ENCODE measurements around the gene COL25A1.
"Not testable (repeated sequence)": the region's sequence is repeated elsewhere in the genome, so short reads cannot be mapped to it uniquely, and the experiment has no call there.

The COL25A1 gene

DNA sequence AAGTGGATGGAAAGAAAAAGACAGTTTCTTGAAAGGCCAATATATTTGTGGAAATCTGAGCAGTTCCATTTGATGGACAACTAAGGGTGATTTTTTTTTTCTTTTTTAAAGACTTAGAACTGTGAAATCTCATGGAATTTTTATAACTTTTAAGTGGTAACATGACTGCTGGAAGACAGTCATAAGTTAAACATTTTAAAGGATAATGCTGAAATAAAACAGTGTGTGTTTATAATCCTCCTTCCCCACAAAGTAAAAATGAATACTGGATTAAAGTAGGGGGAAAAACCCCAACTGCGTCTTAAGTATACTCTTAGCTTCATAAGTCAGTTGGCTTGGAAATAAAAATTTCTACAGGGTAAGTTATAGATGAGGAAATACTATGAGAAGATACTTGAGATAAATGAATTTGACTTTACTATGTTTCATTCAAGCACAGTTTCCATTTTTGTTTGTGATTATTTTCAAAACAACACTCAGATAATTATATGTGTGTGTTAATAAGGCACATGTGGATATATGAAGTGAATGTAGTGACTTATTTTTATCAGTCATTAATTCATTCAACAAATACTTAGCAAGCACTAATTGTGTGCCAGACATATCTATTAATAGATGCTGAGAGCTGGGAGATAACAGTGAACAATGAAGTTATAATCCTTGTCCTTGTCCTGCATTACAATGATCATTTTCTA lies 410.4 kb downstream of the COL25A1 start:
- no peak for DNase-seq

DNA sequence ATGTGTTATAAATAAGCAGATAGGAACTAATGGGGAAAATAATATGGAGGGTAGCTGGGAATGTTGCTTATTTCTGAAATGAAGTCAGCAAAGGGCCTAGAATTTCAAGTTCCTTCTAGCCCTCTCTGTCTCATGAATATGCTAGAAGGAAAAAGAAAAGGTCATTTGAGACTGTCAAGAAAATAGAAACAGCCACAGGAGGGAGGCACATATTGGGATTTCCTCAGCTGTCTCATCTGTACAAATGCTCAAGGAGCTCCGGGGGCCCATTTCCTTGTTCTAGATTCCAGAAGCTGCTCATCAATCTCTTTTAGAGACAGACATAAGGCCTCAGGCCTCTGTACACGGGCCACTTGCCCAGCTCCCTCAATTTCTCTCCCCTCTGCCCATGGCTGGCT lies 412.0 kb downstream of the COL25A1 start:
- DNase-seq, result no peak

DNA sequence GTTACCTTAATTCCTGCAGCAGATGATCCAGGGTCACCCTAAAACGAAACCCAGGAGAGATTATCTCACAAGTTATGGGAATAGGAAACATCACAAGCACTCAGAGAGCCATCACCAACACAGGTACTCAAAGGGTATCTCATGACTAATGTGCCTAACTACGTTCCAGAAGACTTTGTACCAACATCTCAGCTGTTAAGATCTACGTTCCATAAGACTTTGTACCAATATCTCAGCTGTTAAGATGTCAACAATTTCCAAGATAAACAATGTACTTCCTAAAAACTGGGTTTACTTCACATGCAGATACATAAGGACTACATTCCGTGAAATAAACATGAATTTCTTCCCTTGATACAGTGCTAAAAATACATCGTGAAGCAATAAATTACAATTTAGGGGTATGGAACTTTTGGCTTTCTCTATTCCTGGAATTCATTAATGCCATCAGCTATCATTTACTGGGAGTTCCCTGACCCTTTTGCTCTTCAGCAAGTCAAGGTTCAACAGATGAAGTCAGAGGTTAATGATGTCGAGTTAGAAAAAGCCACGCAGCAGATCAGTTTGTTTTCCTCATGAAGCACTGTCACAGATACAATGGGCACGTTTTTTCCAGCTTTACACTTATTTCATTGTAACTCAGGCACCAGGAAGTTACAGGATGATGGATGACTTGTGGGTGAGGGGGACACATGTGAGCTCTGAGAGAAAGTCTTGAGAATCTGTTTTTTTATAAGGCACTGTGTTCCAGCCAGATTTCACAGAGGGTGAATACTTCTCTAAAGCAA lies 412.6 kb downstream of the COL25A1 start:
- no peak for DNase-seq

DNA sequence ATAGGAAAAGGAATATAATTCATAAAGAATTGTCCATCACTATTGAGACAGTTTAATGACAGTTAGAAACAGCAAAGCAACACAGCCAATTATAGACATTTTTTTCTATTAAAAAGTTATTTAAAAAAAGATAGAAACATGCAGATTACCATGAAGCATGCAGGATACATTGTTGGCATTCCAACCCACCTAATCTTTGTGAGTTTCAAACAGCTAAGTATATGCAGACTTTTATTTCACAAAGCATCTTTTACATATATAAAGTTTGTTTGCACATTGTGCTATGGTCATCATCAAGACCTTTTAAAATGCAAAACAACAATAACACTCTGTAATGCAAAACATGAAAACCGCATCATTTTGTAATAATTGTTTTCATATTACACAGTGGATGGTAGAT lies 413.7 kb downstream of the COL25A1 start:
- DNase-seq, result no peak

DNA sequence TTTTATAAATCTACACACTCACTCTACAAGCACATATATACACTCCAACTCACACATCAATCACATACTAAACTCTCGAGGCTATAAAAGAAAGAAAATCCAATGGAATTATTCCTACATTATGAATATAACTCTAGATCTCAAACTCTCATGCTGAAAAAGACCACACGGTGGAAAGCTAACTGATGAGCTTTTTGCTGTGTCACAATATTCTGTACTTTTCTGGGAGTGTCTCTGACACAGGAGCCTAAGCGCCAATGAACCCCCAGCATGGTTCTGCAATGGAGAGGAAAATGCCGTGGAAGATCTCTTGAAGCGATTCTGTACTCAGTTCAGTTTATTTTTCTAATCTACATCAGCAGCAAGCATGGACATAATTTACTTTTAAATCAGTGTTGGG lies 415.4 kb downstream of the COL25A1 start:
- DNase-seq, result no peak

DNA sequence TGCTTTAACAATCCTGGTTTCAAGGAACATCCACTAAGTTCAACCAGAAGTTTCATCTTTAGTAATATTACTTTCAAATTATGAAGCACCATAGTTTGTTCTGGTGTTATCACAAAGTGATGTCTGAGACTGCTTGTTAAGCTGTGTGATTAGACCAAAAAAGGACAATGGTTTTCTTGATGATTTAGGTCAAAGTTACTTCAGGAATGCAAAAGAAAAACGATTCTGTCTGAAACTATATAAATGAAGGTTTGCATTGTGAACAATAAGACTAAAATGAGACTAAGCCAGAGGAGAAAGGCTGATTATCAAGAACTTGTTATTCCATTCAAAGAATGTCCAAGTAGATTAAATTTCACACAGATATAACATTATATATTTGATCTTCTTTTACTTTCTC lies 417.2 kb downstream of the COL25A1 start:
- no peak for DNase-seq

DNA sequence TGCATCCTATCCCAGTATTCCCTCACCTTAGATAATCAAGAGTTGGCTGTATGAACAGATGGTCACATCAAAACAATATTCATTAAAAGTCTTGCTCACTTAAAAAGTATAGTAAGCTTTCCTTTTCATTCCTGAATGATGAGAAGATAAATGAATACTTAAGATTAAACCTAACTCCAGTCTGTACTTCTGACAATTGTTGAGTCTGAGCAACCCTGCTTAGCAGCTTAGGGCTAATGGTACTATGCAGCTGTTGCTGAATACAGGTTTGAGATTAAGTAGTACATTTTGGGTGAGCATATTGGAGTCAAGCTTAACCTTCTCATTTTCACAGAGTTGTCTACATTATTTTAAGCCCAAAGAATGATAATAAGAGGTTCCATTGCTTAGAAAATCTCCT lies 417.9 kb downstream of the COL25A1 start:
- DNase-seq, result no peak

DNA sequence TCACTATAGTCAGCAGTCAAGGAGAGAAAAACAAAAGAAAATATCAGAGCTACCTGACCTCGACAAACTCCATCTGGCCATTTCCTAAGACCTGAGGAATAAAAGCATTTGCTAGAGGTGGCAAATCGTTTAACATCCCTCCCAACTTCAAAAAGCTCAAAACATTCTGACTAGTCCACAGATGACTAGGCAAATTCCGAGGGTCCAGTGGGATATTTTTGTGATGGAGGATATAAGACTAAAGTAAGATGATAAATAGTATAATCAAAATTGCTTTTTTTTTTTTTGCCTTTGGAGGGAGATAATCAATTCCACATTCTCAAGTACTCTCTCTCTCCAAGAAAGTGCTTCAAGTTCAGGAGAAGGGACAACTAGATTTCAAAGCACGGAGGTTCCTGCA lies 420.5 kb downstream of the COL25A1 start:
- no peak for DNase-seq

DNA sequence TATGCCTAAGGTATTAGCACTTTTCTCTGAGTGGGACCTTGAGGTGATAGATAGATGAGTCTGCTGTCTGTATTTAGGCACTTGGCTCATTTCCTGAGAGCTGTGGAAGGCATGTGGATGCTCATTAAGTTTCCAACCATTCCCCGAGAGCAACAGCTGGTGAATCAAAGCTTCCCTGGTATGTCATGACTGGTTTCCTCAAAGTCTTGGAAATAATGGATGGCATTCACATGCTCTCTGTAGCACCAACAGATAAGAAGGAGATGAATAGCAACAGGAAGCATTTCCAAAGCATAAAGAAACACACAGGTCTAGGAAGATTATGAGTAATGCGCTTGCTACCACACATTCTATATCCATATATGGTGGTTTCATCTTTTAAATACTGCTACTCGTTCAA lies 421.3 kb downstream of the COL25A1 start:
- DNase-seq, result no peak

DNA sequence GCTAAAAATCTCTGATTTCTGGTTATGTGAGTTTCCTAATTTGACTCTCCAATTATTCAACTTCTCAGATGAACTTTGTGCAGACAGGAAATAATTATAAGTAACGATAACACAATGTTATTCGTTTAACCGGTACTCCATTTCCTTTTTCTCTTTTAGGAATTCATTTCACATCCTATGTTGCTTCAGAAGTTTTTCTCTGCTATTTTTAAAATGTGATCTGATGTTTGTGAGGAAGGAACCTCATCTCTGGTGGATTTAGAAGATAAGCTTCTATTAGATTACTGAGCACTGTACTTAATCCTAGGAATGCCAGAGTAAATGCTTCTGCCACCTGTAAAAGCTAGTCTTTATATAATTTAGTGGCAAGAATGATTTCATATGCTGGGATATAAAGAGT lies 423.7 kb downstream of the COL25A1 start:
- no peak for DNase-seq

DNA sequence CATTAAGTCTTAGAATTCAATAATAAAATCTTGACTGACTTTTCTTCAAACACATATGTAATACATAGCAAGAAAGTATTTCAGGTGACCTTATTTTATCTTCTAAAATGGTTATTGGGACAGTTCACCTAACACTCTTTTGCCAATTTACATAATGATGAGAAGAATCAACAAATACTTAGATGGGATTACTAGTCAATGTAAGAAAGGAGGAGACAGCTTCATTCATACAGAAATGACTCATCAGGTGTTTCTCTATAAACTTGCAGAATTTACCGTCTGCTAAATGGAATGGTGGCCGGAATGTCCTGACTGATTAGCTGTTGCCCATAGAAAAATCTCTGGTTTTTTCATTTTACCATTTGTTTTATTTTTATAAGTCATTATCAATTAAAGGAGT lies 424.6 kb downstream of the COL25A1 start:
- DNase-seq, result no peak

DNA sequence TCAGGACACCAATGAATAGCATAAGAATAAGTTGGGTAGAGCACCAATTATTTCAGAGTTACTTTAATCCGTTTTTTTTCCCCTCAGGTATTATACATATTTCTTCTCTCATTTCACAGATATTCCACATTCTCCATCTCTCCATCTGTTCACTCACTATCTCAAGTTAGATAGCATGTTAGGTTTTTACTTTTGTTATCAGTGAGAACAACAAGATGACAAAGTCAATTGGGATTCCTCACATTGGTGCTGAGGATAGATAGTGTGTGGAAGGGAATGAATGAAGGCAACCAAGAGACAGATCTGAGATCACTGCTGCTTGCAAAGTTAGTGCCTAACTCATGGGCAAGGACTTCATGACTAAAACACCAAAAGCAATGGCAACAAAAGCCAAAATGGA lies 427.7 kb downstream of the COL25A1 start:
- DNase-seq, result no peak

DNA sequence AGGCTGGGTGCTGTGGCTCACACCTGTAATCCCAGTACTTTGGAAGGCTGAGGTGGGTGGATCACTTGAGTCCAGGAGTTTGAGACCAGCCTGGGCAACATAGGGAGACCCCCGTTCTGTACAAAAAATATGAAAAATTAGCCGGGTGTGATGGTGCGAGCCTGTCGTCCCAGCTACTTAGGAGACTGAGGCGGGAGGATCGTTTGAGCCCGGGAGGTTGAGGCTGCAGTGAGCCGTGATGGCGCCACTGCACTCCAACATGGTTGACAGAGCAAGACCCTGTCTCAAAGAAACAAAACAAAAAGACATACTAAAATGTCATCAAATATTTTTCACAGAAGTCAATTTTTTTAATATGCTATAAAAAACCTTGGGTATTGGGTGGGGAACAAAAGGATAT lies 432.5 kb downstream of the COL25A1 start:
- DNase-seq, result not testable (repeated sequence)

DNA sequence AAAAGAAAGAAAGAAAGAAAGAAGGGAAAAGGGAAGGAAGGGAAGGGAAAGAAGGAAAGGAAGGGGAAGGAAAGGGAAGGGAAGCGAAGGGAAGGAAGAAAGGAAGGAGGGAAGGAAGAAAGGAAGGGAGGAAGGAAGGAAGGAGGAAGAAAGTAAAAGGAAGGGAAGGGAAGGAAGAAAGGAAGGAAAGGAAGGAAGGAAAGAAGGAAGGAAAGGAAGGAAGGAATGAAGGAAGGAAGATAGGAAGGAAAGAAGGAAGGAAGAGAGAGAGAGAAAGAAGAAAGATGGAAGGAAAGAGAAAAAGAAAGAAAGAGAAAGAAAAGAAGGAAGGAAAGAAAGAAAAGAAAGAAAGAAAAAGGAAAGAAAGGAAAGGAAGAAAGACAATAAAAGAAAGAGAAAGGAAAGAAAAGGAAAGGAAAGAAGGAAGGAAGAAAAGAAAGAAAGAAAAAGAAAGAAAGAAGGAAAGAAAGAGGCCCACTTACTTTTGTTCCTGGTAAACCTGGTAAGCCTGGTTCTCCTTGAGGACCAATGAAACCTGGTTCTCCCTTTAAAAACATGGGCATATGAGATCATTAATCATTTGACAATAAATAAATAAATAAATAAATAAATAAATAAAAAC lies 433.7 kb downstream of the COL25A1 start:
- DNase-seq, result no peak

DNA sequence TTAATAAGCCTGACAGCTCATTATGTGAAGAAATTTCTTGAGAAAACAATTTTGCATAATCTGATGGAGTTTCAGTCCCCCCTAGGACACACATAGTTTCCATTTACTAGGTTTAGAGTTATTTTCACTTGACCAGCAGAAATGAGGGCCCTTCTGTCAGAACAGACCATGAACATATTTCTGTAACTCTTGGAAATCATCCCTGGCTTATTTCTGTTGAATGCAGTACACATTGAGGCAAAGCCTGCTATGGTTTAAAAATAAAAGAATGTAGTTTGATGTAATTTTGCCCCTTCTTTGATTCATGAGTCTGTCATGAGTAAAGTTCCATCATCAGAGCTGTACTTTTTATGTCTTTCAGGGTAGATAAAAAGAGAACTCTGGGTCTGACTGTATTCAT lies 435.0 kb downstream of the COL25A1 start:
- no peak for DNase-seq

DNA sequence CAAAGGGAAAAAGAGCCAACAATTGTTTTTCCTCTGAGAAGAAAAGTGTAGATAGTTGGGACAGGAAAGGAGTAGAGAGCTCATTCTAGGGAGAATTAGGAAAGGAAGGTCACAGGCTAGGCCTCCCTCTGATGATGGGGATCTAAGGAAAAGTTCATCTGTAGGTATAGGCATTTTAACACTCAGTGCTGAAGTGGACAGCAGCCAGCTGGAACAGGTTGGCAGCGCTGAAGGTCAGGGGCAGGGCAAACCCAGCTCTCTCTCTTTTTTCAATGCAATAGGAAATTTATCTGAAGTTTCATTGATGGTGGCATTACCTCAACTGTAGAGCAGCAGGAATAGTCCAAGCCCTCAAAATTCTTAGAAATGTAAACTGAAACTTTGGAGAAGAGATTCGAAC lies 441.1 kb downstream of the COL25A1 start:
- no peak for DNase-seq

DNA sequence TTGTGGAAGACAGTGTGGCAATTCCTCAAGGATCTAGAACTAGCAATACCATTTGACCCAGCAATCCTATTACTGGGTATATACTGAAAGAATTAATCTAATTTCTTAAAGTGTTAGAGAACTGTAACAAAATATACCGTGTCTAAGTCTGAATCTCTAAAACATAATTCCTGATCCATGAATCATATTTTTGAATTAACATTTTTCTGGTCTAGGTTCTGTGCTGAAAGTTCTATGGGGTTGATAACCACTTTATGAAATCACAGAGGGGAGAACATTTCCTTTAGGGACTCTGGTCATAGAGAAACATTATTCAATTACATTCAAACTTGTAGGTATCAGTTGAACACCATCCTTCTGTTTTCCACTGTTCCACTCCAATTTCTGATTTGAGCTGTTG lies 447.7 kb downstream of the COL25A1 start:
- no peak for DNase-seq

DNA sequence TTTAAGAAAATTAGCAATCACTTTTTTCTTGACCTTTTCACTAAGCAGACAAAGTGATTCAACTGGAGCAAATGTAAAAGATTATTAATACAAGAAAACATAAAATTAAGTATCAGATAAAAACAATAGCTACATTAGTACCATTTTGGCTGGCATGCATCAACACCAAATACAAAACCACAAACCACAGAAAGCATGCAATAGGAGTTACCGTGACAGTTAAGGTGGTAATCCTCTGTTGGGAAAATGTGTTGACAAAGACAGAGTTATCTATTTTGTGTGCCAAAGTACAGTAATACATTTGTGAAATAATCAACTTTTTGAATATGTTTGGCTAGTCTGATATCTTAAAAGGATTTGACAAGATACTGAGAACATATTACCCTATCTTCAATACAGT lies 449.8 kb downstream of the COL25A1 start:
- no peak for DNase-seq

DNA sequence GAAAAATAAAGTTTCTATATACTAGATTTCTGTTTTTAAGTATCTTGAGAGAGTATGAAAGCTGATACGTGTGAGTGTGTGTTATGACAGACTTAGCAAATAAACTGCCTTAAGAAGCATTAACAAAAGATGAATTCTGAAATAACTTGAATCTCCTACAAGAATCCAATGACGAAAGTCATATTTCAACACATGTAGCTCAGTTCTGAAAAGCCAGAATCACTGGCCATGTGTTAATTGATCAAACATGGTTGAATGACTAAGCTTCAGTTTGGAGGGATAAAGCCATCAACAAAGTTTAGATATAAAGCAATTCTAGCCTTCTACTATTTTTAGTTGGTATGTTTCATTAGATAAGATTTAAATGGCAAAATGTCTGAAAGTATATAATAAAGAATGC lies 451.1 kb downstream of the COL25A1 start:
- DNase-seq, result no peak

DNA sequence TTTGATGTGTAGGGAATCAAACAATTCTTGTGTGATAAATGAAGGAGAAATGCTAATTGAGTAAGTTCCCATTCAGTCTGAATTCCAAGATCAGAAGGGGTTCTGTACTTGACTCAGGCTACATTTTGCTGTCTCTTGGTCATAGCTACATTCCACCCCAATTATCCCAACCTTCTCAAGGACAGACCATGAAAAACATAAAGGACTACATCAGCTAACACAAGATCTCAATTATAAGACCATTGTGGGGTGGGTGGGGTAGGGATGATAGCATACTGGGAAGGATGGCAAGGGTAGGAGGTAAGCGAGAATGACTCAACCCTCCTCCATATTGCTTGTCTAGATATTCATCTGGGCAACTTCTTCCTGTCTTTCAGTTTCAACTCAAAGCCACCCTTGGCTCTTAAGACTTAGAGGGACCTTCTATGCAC lies 452.2 kb downstream of the COL25A1 start:
- no peak for DNase-seq

DNA sequence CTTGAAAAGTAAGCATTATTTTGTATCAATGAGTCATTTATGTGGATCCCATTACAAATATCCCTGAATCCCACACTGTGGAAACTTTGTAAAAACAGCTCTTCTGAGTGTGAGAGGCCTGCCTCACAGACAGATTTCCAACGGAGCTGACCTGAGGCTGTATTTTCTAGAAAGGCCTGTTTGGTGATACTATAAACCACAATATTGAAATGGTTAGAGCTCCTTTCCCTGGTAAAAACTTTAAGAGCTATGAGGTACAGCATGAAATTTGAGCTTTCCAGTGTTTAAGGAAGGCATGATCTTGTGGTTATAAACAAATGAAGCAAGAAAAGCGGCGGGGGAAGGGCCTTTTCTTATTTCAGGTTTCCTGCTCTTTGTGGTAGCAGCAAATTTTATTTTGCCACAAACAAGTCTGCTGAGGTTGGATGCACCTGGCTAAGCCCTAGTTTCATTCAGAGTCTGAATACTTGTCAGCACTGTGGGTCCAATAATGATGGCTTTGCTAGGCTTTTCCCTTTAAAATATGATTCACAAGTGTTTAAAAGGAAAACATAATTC lies 452.8 kb downstream of the COL25A1 start:
- DNase-seq, result no peak

DNA sequence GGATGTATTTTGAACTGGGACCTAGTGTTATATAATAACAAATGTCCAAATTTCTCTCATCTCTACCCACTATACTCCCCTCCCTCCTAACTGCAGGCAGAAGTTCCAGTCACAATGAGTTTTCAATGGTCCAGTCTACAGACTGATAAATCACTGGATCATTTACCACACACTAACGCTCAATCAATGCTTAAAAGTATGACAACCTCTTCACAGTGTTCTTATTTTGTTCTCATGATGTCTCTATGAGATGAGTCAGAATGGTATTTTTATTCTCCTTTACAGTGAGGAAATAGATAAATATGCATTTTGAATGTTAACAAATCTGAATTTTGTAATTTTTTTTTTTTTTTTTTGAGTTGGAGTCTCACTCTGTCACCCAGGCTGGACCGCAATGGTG lies 455.9 kb downstream of the COL25A1 start:
- no peak for DNase-seq

DNA sequence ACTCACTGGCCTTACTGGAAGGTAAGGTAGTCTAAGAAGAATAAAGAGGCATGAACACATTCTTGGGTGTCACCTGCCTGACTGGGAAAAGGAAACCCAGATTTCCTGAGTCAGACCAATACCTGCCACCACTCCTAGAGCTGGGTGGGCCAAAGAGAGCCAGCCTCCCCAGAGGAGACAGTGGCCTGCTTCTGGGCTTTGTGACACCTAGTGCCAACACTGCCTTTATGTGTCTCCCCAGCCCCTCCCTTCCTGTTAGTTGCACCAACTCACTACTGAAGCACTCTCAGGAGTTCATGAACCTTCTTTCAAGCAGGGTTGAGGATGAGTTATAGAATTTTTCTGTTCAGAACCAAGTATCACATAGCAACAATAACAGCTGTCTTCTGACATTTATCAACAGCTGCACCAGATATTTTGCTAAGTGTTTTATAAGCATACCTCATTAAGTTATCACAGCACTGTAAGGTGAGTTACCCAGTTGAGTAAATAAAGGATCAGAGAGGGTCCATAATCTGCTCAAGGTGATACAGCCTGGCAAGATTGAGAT lies 462.0 kb downstream of the COL25A1 start:
- DNase-seq, result no peak

DNA sequence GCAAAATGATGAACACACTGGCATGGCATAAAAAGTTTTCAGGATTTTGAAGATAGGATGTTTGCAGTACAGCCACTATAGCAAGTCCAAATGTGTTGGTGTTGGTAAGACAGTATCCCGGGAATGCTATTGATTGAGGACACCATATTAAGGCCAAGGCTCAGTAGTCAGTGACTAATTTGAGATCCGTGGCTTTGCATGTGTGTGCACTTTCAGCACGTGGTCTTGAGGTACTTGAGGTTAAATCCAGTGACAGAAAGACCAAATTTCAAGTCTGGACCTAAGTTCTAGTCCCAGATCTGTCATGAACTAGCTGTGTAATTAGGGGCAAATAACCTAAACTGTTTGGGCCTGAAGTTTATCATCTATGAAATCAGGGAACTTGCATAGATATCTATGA lies 463.1 kb downstream of the COL25A1 start:
- DNase-seq, result no peak
